ENCODE data around the gene KCNQ1. TPM values are rescaled to one million over a fixed set of nuclear protein-coding genes. Genes with fewer than 3 reads are reported as not detected.

Gene KCNQ1
- total RNA-seq, 1 donor from 2014 or later = 8.5 TPM

DNA sequence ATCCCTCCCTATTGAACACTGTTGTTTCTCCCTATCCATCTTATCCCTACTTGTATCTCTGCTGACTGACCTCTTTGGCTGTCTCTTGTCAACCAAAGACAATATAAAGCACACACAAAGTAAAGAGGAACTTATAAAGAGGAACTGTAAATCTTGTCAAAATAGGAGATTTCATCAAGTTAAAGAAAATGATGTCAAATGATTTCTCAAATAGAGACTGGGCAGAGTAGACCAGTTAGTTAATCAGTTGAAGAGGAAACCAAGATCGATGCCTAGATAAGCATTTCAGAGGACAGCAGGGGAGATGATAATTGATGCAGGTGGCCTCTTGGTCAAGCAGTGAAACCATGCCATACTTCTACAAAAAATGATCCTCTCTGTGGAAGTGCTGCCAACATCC, 232.3 kb downstream of the KCNQ1 start:
- DNase-seq (ENCODE audit: low spot score in 2 of 2, unreplicated experiment in 2 of 2) = no peak

DNA sequence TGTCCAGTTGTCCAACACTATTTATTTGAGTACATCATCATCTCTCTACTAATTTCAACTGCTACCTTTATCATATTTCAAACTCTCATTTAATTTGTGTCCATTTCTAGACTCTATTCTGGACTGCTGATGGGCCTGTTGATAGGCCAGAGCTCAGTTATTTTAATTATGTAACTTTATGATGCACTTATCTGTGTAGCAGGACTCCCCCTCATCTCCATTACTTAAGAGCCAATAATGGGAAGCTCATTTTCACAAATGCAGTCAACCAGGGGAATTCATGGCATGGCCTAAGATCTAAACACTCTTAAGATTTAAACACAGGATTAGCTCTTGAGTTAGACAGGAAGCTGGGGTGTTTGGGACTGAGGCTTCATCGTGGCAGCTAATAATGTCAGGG, 233.6 kb downstream of the KCNQ1 start:
- H3K27ac Mint-ChIP-seq = peak overlapping the region; percentile 4
- H3K27me3 Mint-ChIP-seq (ENCODE audit: low read depth) = no peaks in the 10 kb centered on the region
- TF ChIP-seq, protein P1, sequence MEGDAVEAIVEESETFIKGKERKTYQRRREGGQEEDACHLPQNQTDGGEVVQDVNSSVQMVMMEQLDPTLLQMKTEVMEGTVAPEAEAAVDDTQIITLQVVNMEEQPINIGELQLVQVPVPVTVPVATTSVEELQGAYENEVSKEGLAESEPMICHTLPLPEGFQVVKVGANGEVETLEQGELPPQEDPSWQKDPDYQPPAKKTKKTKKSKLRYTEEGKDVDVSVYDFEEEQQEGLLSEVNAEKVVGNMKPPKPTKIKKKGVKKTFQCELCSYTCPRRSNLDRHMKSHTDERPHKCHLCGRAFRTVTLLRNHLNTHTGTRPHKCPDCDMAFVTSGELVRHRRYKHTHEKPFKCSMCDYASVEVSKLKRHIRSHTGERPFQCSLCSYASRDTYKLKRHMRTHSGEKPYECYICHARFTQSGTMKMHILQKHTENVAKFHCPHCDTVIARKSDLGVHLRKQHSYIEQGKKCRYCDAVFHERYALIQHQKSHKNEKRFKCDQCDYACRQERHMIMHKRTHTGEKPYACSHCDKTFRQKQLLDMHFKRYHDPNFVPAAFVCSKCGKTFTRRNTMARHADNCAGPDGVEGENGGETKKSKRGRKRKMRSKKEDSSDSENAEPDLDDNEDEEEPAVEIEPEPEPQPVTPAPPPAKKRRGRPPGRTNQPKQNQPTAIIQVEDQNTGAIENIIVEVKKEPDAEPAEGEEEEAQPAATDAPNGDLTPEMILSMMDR (IDR thresholded peaks at IDR 0.05; ENCODE audit: unreplicated experiment) = no peak
- no peaks in the 10 kb centered on the region for H3K36me3 Mint-ChIP-seq
- no peak for DNase-seq (ENCODE audit: low spot score in 2 of 2, unreplicated experiment in 2 of 2)
- H3K4me1 Mint-ChIP-seq = peaks cover 55% of the 10 kb centered on the region
- no peaks in the 10 kb centered on the region for H3K9me3 Mint-ChIP-seq
- H3K4me3 Mint-ChIP-seq = no peak overlapping the region

More for the DNA sequence above, 232.3 kb downstream of the KCNQ1 start:
- Mint-ChIP-seq H3K27ac (no peak overlapping the region), H3K9me3 (no peaks in the 10 kb centered on the region), H3K36me3 (no peaks in the 10 kb centered on the region), H3K27me3 (ENCODE audit: low read depth) (no peaks in the 10 kb centered on the region), H3K4me3 (no peak overlapping the region), H3K4me1 (peaks cover 55% of the 10 kb centered on the region)
- TF ChIP-seq, protein P1 (IDR thresholded peaks at IDR 0.05; ENCODE audit: unreplicated experiment) = no peak

DNA sequence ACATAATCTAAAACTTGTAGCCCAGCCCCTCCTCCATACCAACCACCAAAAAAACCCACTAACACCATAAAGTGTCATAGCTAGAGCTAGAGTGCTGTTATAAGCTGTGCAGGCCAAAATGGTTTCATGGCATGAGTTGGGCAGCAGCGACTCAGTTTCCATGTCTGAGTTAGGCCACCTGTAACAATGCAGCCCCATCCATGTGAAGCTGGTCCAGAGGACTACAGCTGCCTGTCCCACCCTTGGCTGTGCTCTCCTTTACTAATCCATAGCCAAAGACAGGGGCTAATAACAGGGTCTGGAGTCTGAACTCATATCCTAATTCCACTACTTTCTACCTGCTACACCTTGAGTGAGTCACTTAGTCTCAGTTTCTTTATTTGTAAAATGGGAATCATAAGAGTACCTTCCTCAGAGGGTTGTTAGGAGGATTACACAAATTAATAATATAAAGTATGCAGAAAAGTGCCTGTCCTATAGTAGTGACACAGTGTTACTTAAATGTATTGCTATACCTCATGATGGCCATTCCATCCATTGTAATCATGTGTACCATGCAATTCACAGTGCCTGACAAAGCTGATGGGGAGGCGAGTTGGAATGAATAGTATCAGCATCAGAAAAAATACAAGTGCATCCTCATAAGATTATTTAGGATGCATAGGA, 234.3 kb downstream of the KCNQ1 start:
- Mint-ChIP-seq H3K9me3 (no peaks in the 10 kb centered on the region), H3K4me1 (peaks cover 55% of the 10 kb centered on the region), H3K27ac (peak overlapping the region; percentile 4), H3K27me3 (ENCODE audit: low read depth) (no peaks in the 10 kb centered on the region), H3K4me3 (no peak overlapping the region), H3K36me3 (no peaks in the 10 kb centered on the region)
- TF ChIP-seq, protein P1 (IDR thresholded peaks at IDR 0.05; ENCODE audit: unreplicated experiment) = no peak
- no peak for DNase-seq (ENCODE audit: low spot score in 2 of 2, unreplicated experiment in 2 of 2)

DNA sequence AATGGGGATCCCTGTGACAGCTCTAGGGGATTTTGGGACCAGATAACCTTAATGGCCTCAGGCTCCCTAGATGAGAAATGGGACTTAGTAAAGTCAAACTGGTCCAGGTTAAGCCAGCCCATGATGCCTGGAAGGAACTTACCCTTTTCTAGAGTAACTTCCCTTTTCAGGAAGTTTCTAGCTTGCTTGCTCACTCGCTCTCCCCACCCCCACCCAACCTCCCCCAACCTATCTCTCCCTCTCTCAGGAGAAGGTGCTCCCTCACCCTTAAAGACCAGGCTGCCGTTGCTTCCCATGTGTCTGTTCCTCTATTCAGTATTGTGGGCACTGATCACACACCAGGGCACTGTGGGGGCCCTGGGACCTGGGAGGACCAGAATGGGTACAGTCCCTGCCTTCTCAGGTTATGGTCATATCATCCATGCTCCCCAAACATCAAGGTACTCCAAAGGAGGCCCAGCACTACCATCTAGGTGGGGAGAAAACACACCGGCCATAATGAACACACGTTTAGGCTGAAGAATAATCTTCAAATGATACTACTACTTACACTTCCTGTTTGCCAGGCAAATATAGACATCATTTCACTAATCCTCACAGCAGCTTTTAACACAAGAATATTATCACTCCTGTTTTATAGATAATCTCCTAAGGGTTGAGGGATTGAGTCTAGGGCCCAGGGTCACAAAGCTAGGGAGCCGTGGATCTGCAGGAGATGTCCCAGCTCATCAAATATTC, 236.8 kb downstream of the KCNQ1 start:
- Mint-ChIP-seq H3K9me3 (no peaks in the 10 kb centered on the region), H3K4me3 (no peak overlapping the region), H3K27ac (peak overlapping the region; percentile 17), H3K27me3 (ENCODE audit: low read depth) (no peaks in the 10 kb centered on the region), H3K36me3 (no peaks in the 10 kb centered on the region), H3K4me1 (peaks cover 41% of the 10 kb centered on the region)
- TF ChIP-seq, protein P1 (IDR thresholded peaks at IDR 0.05; ENCODE audit: unreplicated experiment) = no peak
- peak in 1 of 2 experiments; percentile 11 for DNase-seq (ENCODE audit: low spot score in 2 of 2, unreplicated experiment in 2 of 2)

DNA sequence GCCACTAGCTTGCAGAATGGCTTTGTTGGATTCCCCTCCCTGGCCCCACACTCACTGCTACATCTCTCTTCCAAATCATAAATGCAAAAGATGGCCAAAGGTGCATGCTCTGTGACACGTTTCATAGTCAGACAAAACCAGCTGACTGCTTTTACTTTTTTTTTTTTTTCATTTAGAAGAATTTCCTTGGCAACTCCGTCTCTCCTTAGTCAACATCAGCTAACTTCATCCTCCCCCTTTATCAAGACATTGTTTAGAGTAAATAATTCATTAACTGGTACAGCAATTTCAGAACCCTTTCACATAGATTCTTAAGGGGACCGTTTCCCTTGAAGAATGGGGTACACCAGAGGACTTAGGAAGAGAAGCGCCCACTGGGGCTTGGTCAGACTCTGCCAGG, 239.0 kb downstream of the KCNQ1 start:
- H3K27me3 Mint-ChIP-seq (ENCODE audit: low read depth) = no peaks in the 10 kb centered on the region
- TF ChIP-seq, protein P1 (IDR thresholded peaks at IDR 0.05; ENCODE audit: unreplicated experiment) = no peak
- H3K4me1 Mint-ChIP-seq = peaks cover 31% of the 10 kb centered on the region
- no peak overlapping the region for H3K27ac Mint-ChIP-seq
- no peaks in the 10 kb centered on the region for H3K9me3 Mint-ChIP-seq
- H3K4me3 Mint-ChIP-seq = no peak overlapping the region
- no peak for DNase-seq (ENCODE audit: low spot score in 2 of 2, unreplicated experiment in 2 of 2)
- no peaks in the 10 kb centered on the region for H3K36me3 Mint-ChIP-seq
